HG03060 (cell line): ENCODE results near the gene SPAG17.

Experiments
- ATAC-seq: cut with Tn5 transposase; IDR thresholded peaks from one replicate; pipeline ENCODE4 v1.9.1; 2021; ENCODE audit warnings: low read depth, moderate number of reproducible peaks; ENCODE audit not compliant: unreplicated experiment

SPAG17 gene

GRCh38 chr1:118169016-118169415 lies 16.0 kb downstream of the SPAG17 start:
- ATAC-seq = no peak

- no peak for ATAC-seq
These were observed 24.2 kb downstream of the SPAG17 start for GRCh38 chr1:118160806-118161205.

- no peak for ATAC-seq
These were observed 25.5 kb downstream of the SPAG17 start for GRCh38 chr1:118159569-118159968.

GRCh38 chr1:118158924-118159323 lies 26.1 kb downstream of the SPAG17 start:
- no peak for ATAC-seq

- no peak for ATAC-seq
These were observed 27.5 kb downstream of the SPAG17 start for GRCh38 chr1:118157506-118157905.

GRCh38 chr1:118155106-118155505 lies 29.9 kb downstream of the SPAG17 start:
- no peak for ATAC-seq

- no peak for ATAC-seq
These were observed 30.8 kb downstream of the SPAG17 start for GRCh38 chr1:118154220-118154619.

GRCh38 chr1:118151312-118151937 lies 33.6 kb downstream of the SPAG17 start:
- ATAC-seq = no peak

GRCh38 chr1:118149799-118150198 lies 35.2 kb downstream of the SPAG17 start:
- ATAC-seq = no peak

- no peak for ATAC-seq
These were observed 37.0 kb downstream of the SPAG17 start for GRCh38 chr1:118148034-118148433.

- ATAC-seq = no peak
These were observed 37.5 kb downstream of the SPAG17 start for GRCh38 chr1:118147522-118147921.

- ATAC-seq = no peak
These were observed 39.3 kb downstream of the SPAG17 start for GRCh38 chr1:118145721-118146120.

GRCh38 chr1:118144684-118145083 lies 40.3 kb downstream of the SPAG17 start:
- no peak for ATAC-seq

- no peak for ATAC-seq
These were observed 41.2 kb downstream of the SPAG17 start for GRCh38 chr1:118143831-118144230.

GRCh38 chr1:118143121-118143520 lies 41.9 kb downstream of the SPAG17 start:
- no peak for ATAC-seq

- ATAC-seq = no peak
These were observed 42.5 kb downstream of the SPAG17 start for GRCh38 chr1:118142546-118142945.

GRCh38 chr1:118137900-118138299 lies 47.1 kb downstream of the SPAG17 start:
- ATAC-seq = no peak

- peak; percentile 97 for ATAC-seq
These were observed 48.7 kb downstream of the SPAG17 start for GRCh38 chr1:118136187-118136941.

GRCh38 chr1:118132000-118132399 lies 53.0 kb downstream of the SPAG17 start:
- ATAC-seq = no peak

GRCh38 chr1:118128761-118129160 lies 56.3 kb downstream of the SPAG17 start:
- no peak for ATAC-seq

GRCh38 chr1:118124064-118124463 lies 61.0 kb downstream of the SPAG17 start:
- no peak for ATAC-seq
